HK-2 (cell line): ENCODE measurements around the gene IGLL5.
A peak's percentile ranks its signal among the peaks of the same experiment; 100 is the strongest.

ENCODE experiments used
- DNase-seq: peaks from one replicate; pipeline ENCODE4 v3.0.0-alpha.2; 2018; ENCODE audit not compliant: unreplicated experiment

The IGLL5 gene

DNA sequence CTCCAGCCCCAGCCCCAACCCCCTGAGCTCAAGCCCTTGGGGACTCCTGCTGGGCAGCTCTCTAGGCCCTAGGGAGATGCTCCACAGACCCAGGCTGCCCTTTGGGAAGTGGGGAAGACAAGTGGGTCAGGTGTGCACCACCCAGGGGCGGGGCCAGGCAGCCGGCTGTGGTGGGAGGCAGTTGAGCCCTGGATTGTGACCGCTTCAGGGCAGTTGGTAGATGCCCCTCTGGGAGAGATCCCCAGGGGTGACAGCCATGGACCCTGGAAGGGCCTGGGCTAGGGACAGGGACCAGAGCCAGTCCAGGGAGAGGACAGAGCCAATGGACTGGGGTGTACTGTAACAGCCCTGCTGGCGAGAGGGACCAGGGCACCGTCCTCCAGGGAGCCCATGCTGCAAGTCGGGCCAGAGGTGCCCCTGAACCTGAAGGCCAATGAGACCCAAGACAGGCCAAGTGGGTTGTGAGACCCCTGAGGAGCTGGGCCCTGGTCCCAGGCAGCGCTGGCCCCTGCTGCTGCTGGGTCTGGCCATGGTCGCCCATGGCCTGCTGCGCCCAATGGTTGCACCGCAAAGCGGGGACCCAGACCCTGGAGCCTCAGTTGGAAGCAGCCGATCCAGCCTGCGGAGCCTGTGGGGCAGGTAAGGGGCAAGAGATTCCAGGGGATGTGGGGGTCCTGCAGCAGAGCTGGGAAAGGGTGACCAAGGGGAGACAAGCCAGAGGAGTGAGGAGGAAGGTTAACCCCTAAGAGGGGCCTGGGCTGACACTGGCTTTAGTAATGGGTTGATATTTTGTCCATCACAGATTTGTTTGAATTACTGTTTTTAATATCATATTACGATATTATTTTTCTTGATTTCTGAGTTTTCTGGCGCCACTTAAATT, at the start of gene IGLL5:
Gene IGLL5 (plus strand): TSS at position 196 of the 883 bp plus-strand sequence. CDS start 238 bp downstream, at position 434.
- no peak for DNase-seq

DNA sequence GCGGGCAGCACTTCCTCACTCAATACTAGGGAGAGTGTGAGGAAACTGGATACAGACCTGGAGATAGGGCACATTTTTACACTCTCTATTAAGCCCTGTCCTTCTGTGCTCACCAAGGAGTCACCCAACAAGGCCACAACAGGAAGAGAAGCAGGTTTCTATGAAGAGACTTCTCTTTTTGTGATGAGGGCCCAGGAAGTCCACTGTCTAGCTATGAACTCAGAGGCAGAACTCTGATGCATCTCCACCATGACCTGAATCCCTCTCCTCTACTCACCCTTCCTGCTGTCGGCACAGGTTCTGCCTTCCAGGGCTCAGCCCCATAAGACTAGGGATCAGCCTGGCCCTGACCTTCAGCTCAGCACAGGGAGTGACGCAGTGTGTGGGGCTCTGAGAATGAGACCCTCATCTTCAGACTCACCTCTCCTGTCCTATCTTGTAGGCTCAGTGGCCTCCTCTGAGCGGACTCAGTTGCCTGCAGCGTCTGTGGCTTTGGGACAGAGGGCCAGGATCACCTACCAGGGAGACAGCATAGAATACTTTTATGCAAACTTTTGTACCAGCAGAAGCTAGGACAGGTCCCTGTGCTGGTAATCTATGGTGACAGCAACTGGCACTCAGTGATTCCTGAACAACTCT, 49.3 kb upstream of the IGLL5 start:
- DNase-seq = no peak

DNA sequence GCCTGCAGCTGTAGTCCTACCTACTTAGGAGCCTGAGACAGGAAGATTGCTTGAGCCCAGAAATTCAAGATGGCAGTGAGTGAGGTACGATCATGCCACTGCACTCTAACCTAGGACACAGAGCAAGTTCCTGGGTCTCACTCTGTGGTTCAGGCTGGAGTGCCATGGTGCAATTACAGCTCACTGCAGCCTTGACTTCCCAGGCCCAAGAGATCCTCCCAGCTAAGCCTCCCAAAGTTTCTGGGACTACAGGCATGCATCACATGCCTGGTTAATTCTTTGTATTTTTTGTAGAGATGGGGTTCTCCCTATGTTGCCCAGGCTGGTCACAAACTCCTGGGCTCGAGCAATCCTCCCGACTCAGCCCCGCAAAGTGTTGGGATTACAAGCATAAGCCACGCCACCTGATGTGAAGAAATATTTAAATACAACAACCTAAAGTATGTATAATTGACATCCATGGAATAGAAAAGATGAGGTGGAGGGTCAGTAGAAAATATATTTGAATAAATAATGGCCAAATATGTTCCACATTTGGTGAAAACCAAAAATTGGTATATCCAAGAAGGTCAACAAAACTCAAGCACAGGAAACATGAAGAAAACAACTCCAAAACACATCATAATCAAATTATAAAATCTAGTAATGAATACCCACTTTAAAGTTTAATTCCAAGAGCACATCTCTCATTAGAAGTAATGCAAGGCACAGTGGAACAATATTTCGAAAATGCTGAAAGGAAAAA, 47.9 kb upstream of the IGLL5 start:
- no peak for DNase-seq

DNA sequence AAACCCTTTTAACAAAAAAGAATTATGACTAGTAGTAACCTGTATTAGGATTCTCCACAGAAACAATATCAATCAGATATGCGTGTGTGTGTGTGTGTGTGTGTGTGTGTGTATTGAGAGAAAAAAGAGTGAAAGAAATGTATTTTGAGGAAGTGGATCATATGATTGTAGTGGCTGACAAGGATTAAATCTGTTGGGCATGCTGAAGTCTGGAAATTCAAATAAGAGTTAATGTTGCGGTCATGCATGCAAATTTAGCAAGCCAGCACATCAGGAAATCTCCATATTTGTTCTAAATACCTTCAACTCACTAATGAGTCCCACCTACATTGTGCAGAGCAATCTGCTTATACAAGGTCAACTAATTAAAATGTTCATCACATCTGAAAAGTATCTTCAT, 46.8 kb upstream of the IGLL5 start:
- DNase-seq = no peak

DNA sequence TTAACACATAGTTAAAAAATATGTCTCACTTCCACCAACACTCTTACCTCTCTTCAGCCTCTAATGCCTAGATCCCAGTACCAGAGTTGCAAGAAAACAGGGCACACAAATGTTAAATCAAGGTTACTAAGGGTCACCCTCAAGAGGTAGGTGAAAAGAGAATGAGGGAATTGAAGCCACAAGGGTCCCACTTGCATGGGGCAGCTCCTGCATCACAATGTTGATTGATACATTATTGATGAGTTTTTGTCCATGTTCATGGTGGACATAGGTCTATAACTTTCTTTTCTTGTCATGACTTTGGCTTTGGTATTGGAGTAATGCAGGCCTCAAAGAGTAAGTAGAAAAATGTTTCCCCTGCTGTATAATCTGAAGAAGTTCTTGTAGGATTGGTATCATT, 46.0 kb upstream of the IGLL5 start:
- no peak for DNase-seq

DNA sequence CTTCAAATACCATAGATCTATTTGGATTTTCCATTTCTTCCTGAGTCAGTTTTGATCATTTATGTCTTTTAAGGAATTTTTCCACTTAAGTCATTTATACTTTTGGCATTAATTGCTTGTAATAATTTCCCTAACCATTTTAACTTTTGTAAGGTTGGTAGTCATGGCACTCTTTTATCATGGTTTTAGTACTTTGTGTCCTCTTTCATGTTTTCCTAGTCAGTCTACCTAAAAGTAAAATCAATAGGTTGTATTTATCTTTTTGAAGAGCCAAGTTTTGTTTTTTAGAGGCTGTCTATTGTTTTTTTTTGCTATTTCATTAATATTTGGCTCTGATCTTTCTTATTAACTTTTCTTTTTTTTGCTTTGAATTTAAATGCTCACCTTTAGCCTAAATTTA, 45.5 kb upstream of the IGLL5 start:
- no peak for DNase-seq

DNA sequence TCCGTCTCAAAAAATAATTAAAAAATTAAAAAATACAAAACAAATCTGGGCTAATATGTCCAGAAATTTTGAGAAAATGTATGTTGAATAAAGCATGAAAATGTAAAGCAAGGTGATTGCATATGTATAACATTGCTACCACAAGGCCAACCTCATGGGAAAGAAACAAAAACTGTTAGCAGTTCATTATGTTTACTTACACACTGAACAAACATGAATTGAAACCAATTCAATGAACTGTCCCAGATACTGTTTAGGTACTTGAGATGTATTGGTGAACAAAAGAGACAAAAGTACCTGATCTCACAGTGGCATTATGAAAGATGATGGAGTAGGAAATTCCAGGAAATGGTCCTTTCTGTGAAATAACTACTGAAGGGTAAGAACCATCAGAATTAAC, 43.8 kb upstream of the IGLL5 start:
- DNase-seq = no peak

DNA sequence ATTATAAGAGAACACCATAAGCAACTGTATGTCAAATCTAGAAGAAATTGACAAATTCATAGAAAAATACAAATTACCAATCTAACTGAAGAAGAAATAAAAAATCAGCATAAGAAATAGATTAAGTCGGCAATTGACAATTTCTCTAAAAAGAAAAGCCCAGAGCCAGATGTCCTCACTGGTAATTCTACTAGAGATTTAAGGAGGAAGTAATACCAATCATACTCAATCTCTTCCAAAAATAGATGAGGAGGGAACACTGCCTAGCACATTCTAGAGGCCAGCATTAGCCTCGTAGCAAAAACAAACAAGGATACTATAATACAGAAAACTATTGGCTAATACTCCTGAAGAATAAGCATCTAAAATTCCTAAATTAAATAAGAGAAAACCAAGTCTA, 40.4 kb upstream of the IGLL5 start:
- no peak for DNase-seq

DNA sequence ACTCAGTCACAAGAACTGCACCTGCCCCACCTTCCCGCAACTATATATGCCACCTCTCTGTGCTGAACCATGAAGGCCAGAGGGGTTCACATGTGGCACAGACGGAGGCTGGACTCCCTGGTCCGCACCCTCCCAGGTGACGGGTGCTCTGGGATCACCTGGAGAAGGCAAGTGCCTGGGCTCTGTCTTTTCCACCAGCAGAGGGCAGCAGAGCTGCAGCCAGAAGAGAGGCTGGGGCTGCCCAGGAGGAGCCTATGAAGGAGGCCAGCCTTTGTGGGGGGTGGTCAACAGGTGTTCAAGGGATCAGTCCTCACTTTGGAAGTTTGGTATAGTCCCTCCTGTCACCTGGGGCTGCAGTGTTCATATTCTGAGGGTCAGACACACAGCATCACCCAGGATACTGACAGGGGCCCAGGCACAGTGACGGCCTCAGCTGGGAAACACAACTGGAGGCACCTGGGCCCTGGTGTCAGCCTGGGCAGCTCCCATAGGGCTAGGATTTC, 39.2 kb upstream of the IGLL5 start:
- DNase-seq = peak; percentile 55

DNA sequence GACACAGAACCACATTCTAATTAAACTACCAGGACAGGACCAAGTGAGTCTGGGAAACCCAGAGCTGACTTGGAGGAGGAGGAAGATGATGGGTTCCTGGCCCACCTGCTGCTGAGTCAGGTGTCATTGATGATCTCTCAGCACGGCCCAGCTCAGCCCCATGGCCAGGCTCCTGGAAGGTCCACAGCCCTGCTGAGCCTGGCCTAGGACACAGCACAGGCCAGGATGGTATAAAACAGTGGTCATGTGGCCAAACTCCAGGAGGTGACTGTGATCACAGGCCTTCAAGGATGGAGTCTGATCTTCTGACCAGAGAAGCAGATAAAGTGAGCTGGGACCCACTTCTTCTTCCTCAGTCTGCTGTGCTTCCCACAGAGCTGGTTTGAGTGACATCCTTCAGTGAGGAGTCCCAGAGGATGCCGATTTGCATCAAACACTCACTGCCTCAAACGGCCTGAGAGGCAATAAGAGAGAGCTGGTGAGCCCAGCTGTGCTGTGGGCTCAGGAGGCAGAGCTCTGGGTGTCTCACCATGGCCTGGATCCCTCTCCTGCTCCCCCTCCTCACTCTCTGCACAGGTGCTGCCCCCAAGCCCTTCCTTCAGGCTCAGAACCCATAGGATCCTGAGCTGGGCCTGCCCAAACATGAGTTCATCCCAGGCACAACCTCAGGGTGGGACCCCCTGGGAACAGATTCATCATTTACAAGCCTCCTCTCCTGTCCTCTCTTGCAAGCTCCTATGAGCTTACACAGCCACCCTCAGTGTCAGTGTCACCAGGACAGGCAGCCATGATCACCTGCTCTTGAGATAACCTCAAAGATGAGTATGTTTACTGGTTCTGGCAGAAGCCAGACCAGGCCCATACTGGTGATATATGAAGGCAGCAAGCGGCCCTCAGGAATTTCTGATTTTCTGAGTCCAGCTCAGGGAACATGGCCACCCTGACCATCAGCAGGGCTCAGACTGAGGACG, 37.7 kb upstream of the IGLL5 start:
- DNase-seq = no peak

DNA sequence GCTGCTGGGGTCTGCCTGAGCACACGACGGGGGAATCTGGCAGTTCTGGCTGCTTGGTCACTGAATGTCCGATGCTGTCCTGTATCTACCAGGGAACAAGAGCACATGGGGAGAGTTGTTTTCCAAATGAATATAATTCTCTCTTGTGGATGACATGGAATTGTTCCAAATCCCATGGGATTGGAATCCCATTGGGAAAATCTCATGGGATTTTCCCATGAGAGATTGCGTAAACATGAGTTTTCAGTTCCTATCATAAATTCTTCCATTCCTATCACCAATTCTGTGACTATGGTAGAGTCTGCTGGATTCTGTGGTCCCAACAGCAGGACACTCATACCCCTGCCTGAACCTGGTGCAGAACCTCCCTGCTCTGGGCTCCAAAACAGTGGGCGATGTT, 35.6 kb upstream of the IGLL5 start:
- DNase-seq = no peak

DNA sequence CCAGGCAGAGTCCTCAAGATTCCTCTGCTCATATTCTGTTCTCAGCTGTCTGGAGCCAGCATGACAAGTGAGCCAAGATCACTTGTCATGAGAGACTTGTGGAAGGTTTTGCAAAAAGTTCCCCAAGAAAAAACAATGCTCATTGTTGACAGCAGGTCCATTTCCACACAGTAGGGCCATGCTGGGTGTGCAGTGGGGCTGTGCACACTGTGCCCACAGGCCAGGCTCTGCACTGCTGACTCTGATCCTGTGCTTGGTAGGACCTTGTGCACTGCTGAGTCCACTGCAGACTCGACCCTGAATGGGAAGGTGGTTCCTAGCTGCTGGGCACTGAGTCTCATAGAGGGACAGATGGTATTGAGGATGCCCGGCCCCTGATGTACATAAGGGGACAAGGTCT, 33.9 kb upstream of the IGLL5 start:
- no peak for DNase-seq

DNA sequence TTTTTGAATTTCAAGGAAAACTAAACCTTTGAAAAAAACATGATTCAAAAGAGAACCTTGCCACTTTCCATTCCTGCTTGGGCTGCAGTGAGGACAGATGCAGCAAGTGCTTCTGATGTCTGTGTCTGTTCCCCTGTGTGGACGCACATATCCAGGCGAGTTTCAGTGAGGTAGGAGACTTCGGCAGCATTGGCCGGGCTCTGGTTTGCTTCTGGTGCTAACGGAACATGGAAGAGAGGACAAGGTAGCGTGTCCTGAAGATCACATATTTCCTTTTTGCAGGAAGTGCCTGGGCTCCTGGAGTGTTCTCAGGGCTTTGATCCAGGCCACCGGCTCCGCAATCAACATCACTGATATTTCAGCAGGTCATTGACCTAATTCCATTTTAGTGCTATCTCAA, 33.1 kb upstream of the IGLL5 start:
- DNase-seq = no peak

DNA sequence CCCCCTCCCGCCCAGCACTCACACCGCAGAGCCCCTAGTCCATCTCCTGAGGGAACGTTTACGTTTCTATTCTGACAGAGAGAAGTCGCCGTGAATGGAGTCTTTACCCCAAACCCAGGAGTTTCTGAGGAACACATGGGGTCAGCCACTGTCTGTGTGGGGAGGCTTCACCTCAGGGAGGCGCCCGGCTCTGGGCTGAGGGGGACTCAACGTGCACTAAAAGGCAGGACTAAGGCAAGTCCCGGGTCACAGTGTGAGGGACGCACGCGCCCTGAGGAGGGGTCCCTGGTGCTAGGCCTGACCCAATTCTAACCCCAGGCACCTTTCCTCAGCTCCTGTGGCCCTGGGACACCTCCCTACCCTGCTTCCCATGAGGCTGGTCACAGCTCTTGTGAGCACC, 32.5 kb upstream of the IGLL5 start:
- no peak for DNase-seq

DNA sequence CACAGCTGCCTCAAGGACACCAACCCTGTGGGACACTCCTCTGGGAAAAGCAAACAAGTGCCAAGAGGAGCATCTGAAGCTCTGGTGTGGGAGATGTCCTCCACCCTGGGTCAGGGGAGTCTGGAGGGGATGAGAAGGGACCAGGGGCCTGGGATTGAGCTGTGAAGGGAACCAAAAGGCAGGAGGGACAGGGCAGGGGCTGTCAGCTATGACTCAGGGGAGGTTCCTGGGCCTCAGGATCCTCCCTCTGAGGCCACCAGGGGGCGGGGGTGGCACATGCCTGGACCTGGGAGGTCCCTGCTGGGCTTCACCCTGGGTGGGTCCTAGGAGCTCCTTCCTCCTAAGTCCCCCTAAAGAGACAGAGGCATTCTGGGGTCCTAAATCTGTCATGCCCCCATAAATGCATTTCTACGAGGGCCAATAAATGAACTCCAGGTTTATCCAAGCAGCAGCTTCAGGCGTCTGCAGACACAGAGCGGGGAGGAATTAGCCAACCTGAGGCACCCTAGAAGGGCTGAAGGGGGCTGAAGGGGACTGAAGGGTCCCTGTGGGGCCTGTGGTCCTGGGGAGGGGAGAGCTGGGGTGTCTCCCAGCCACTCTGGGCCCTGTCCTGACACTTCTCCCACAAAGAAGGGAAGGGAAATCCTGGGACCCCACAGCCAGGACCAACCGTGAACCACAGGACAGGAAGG, 31.9 kb upstream of the IGLL5 start:
- DNase-seq = peak; percentile 24

DNA sequence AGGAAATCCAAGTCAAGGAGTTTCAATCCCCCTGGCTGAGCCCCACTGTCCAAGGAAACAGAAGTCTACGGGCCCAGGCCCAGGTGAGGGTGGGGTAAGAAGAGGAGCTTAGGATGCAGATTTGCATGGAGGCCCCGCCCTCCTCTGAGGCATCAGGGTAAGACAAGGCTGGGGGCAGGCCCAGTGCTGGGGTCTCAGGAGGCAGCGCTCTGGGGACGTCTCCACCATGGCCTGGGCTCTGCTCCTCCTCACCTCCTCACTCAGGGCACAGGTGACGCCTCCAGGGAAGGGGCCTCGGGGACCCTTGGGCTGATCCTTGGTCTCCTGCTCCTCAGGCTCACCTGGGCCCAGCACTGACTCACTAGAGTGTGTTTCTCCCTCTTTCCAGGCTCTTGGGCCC, 31.3 kb upstream of the IGLL5 start:
- DNase-seq = no peak

DNA sequence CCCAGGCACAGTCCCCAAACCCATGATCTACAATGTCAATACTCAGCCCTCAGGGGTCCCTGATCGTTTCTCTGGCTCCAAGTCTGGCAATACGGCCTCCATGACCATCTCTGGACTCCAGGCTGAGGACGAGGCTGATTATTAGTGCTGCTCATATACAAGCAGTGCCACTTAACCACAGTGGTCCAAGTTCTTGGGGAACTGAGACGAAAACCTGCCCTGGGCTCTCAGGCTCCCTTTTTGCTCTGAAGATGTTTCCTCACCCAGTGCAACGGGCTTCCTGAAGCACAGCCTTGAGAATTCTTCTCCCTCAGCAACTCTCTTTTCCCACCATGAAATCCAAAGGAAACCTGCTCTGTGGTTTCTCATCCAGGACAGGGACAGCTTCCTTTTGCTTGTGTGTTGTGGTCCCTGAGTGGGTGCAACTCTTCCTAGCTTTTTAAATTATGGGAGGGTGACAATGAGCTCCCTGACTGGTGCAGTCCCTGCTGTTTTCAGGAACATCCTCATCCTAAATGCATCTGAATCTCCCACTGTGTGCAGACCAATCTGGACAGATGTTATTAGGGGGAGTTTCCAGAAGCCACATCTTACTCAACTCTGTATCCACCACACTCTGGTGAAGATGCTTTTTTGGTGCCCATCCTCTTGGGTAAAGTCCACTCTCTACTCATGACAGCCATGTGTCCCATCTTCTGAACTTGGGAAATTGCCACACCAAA, 30.6 kb upstream of the IGLL5 start:
- DNase-seq = no peak

DNA sequence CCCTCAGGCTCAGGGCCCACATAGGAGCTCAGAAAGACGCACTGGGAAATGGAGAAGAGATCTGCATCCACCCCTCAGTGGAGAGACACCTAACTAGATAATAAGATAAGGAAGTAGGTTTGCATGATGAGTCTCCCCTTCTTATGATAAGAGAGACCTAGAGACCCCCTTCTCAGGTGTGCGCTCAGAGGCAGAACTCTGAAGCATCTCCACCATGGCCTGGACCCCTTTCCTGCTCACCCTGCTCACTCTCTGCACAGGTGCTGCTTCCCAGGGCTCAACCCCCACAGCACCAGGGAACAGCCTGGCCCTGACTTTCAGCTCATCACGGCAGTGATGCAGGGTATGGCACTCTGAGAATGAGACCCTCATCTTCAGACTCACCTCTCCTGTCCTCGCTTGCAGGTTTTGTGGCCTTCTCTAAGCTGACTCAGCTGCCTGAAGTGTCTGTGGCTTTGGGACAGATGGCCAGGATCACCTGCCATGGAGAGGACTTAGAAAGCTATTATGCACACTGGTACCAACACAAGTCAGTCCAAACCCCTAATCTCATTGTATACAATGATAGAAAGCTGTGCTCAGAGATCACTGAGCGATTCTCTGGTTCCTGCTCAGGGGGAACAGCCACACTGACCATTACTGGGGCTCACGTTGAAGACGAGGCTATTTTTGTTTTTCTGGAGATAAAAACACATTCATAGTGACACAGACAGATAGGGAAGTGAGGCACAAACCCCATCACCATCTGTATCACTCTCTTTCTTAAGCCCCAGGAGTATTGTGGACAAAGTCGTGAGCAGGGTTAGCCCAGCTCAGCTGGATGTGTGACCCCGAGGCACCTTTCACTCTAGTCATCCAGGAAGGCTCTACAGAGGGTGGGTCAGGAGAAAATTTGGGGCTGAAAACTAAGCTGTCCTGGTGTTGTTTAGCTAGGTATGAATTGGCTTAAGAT, 29.7 kb upstream of the IGLL5 start:
- no peak for DNase-seq

DNA sequence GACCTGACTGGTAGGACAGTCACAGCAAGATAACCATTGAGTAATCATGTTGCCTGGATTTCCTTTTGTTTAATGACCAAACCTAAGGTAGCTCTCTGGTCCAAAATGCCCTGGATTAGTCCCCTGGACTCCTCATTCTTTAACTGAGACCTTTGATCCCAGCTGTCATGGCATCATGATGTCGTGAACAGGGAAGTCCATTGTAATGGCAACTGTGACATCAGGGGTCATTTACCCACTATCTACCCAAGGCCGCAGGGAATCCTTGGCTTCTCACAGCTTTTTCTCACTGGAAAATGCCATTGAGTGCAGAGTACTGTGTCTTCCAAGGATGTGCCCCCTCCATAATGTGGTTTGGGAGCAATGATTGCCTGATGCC, 29.1 kb upstream of the IGLL5 start:
- DNase-seq = no peak
